ENCODE data around the gene SPATA16. TPM values are rescaled to one million over a fixed set of nuclear protein-coding genes. Genes with fewer than 3 reads are reported as not detected.
A peak's percentile ranks its signal among the peaks of the same experiment; 100 is the strongest.
"Not testable (repeated sequence)": the region's sequence is repeated elsewhere in the genome, so short reads cannot be mapped to it uniquely, and the experiment has no call there.

SPATA16 gene
- not detected for total RNA-seq
- not detected for polyA plus RNA-seq (2013, experiment 1 of 2)
- not detected for polyA plus RNA-seq (2013, experiment 2 of 2)
- long read RNA-seq, experiment 1 = 0 reads
- long read RNA-seq, experiment 2 = 0 reads
- long read RNA-seq, experiment 3, partial matches to known transcripts = 0 of 1 reads
- long read RNA-seq, experiment 3, other reads (novel, unspliced or antisense) = 1 of 1 reads
- long read RNA-seq, experiment 4 = 0 reads

- no peak within 1 kb of the TSS for H3K27ac Mint-ChIP-seq
- 93% methylated on average over 18 of the region's 18 CpGs; no CpG with 5 or more reads in 1 of the 2 experiments for WGBS, 2 experiments (ENCODE audit: insufficient coverage in 1 of 2, insufficient read length in 1 of 2)
- no peaks in the 10 kb centered on the region for H3K9me3 Mint-ChIP-seq
- Histone ChIP-seq H3K4me1 (ENCODE audit: control insufficient read depth, insufficient read depth, low read length) (no peaks in the 10 kb centered on the region), H3K9ac (ENCODE audit: extremely low read depth, low read length, poor library complexity, severe bottlenecking) (no peak within 1 kb of the TSS), H3K9me3 (ENCODE audit: control insufficient read depth, low read length) (no peaks in the 10 kb centered on the region), H3K4me3 (ENCODE audit: low read length) (no peak within 1 kb of the TSS), H3K27ac (ENCODE audit: low read depth, low read length) (no peak within 1 kb of the TSS), H3K27me3 (ENCODE audit: control insufficient read depth, insufficient read depth, low read length, poor library complexity, severe bottlenecking) (no peaks in the 10 kb centered on the region), H3K36me3 (ENCODE audit: control insufficient read depth, insufficient read depth, low read length) (no peaks in the 10 kb centered on the region)
- no peaks in the 10 kb centered on the region for H3K36me3 Mint-ChIP-seq (ENCODE audit: low read depth)
- no peak within 1 kb of the TSS for H3K4me3 Mint-ChIP-seq
- no peaks in the 10 kb centered on the region for H3K27me3 Mint-ChIP-seq (ENCODE audit: insufficient read depth)
- no peak for DNase-seq
- no peak for TF ChIP-seq CTCF (conservative IDR thresholded peaks at IDR 0.05)
- no peaks in the 10 kb centered on the region for H3K4me1 Mint-ChIP-seq
Measured at GRCh38 chr3:173140986-173141385, at the start of gene SPATA16. Gene SPATA16, minus strand, starts transcription at chr3:173141235. Its CDS starts 23,504 bp downstream, at chr3:173117731.

- not testable (repeated sequence) for H3K4me1 ChIP-seq (ENCODE audit: control insufficient read depth, insufficient read depth, low read length); H3K4me3 Mint-ChIP-seq; H3K4me1 Mint-ChIP-seq; H3K36me3 ChIP-seq (ENCODE audit: control insufficient read depth, insufficient read depth, low read length); H3K27ac Mint-ChIP-seq; H3K27me3 Mint-ChIP-seq (ENCODE audit: insufficient read depth); DNase-seq; H3K27me3 ChIP-seq (ENCODE audit: control insufficient read depth, insufficient read depth, low read length, poor library complexity, severe bottlenecking); H3K36me3 Mint-ChIP-seq (ENCODE audit: low read depth); H3K4me3 ChIP-seq (ENCODE audit: low read length); H3K27ac ChIP-seq (ENCODE audit: low read depth, low read length); H3K9ac ChIP-seq (ENCODE audit: extremely low read depth, low read length, poor library complexity, severe bottlenecking)
- 89 to 96% methylated on average over 2 to 4 of the region's 4 CpGs for WGBS, 2 experiments (ENCODE audit: insufficient coverage in 1 of 2, insufficient read length in 1 of 2)
- H3K9me3 Mint-ChIP-seq = peaks cover 31% of the 10 kb centered on the region
- peaks cover 20% of the 10 kb centered on the region for H3K9me3 ChIP-seq (ENCODE audit: control insufficient read depth, low read length)
Measured at GRCh38 chr3:173183022-173183421, 42.0 kb upstream of the SPATA16 start.

GRCh38 chr3:173173652-173174051, 32.6 kb upstream of the SPATA16 start:
- Histone ChIP-seq H3K9ac (ENCODE audit: extremely low read depth, low read length, poor library complexity, severe bottlenecking) (no peak overlapping the region), H3K27me3 (ENCODE audit: control insufficient read depth, insufficient read depth, low read length, poor library complexity, severe bottlenecking) (no peaks in the 10 kb centered on the region), H3K36me3 (ENCODE audit: control insufficient read depth, insufficient read depth, low read length) (no peaks in the 10 kb centered on the region), H3K27ac (ENCODE audit: low read depth, low read length) (no peak overlapping the region), H3K4me3 (ENCODE audit: low read length) (no peak overlapping the region), H3K9me3 (ENCODE audit: control insufficient read depth, low read length) (no peaks in the 10 kb centered on the region), H3K4me1 (ENCODE audit: control insufficient read depth, insufficient read depth, low read length) (no peaks in the 10 kb centered on the region)
- peaks cover 3% of the 10 kb centered on the region for H3K4me1 Mint-ChIP-seq
- H3K4me3 Mint-ChIP-seq = no peak overlapping the region
- no peaks in the 10 kb centered on the region for H3K9me3 Mint-ChIP-seq
- 50% methylated on average over 2 of the region's 2 CpGs; no CpG with 5 or more reads in 1 of the 2 experiments for WGBS, 2 experiments (ENCODE audit: insufficient coverage in 1 of 2, insufficient read length in 1 of 2)
- H3K36me3 Mint-ChIP-seq (ENCODE audit: low read depth) = no peaks in the 10 kb centered on the region
- H3K27ac Mint-ChIP-seq = peak overlapping the region; percentile 73
- DNase-seq = no peak
- H3K27me3 Mint-ChIP-seq (ENCODE audit: insufficient read depth) = no peaks in the 10 kb centered on the region
- no peak for TF ChIP-seq CTCF (conservative IDR thresholded peaks at IDR 0.05)

GRCh38 chr3:173159139-173159538, 18.1 kb upstream of the SPATA16 start:
- 80 to 98% methylated on average over 4 to 8 of the region's 8 CpGs for WGBS, 2 experiments (ENCODE audit: insufficient coverage in 1 of 2, insufficient read length in 1 of 2)
- H3K4me3 ChIP-seq (ENCODE audit: low read length); H3K36me3 ChIP-seq (ENCODE audit: control insufficient read depth, insufficient read depth, low read length); H3K4me3 Mint-ChIP-seq; H3K9me3 ChIP-seq (ENCODE audit: control insufficient read depth, low read length); H3K36me3 Mint-ChIP-seq (ENCODE audit: low read depth); H3K27me3 ChIP-seq (ENCODE audit: control insufficient read depth, insufficient read depth, low read length, poor library complexity, severe bottlenecking); H3K9ac ChIP-seq (ENCODE audit: extremely low read depth, low read length, poor library complexity, severe bottlenecking); DNase-seq; H3K27ac ChIP-seq (ENCODE audit: low read depth, low read length); H3K4me1 ChIP-seq (ENCODE audit: control insufficient read depth, insufficient read depth, low read length); H3K27ac Mint-ChIP-seq: not testable (repeated sequence)
- Mint-ChIP-seq H3K9me3 (peaks cover 10% of the 10 kb centered on the region), H3K4me1 (peaks cover 14% of the 10 kb centered on the region), H3K27me3 (ENCODE audit: insufficient read depth) (peaks cover 11% of the 10 kb centered on the region)

GRCh38 chr3:173156533-173156932, 15.5 kb upstream of the SPATA16 start:
- not testable (repeated sequence) for H3K36me3 Mint-ChIP-seq (ENCODE audit: low read depth); H3K4me1 ChIP-seq (ENCODE audit: control insufficient read depth, insufficient read depth, low read length); H3K36me3 ChIP-seq (ENCODE audit: control insufficient read depth, insufficient read depth, low read length); H3K4me1 Mint-ChIP-seq; H3K9me3 ChIP-seq (ENCODE audit: control insufficient read depth, low read length); H3K27me3 ChIP-seq (ENCODE audit: control insufficient read depth, insufficient read depth, low read length, poor library complexity, severe bottlenecking); H3K9ac ChIP-seq (ENCODE audit: extremely low read depth, low read length, poor library complexity, severe bottlenecking); H3K4me3 ChIP-seq (ENCODE audit: low read length); H3K27ac ChIP-seq (ENCODE audit: low read depth, low read length); H3K27ac Mint-ChIP-seq; H3K4me3 Mint-ChIP-seq; DNase-seq
- 91 to 96% methylated on average over 6 to 9 of the region's 9 CpGs for WGBS, 2 experiments (ENCODE audit: insufficient coverage in 1 of 2, insufficient read length in 1 of 2)
- H3K27me3 Mint-ChIP-seq (ENCODE audit: insufficient read depth) = peaks cover 11% of the 10 kb centered on the region
- peaks cover 10% of the 10 kb centered on the region for H3K9me3 Mint-ChIP-seq

Data from endodermal cell (in vitro differentiated cells).